NCI-H1417 (cell line): ENCODE measurements around the gene PACRG.

Experiments used
- DNase-seq, 3 experiments: peaks; one replicate each; lab custom pipeline; 2025; lab: John Stamatoyannopoulos, UW

Gene PACRG

GRCh38 chr6:163241683-163242082, 513.9 kb downstream of the PACRG start:
- no peak for DNase-seq

DNA sequence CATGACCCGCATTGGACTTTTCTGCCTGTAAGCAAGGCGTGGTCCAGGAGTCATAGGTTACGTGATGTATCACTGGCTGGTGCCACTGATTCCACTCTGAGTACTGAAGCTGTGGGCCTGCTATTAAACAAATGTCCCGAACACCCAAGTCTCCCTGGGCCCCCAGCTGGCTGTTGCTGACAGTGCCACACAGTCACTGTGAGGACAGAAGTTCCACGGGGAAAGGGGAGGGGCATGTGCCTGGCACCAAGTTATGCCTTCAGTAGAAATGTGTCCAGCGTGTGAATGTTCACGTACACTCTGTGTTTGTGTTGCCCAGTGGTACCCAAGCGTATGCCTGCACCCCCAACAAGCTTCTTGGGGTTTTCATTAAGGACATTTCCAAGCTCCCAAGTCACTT, 515.3 kb downstream of the PACRG start:
- no peak for DNase-seq

GRCh38 chr6:163243692-163244589, 516.2 kb downstream of the PACRG start:
- no peak for DNase-seq

DNA sequence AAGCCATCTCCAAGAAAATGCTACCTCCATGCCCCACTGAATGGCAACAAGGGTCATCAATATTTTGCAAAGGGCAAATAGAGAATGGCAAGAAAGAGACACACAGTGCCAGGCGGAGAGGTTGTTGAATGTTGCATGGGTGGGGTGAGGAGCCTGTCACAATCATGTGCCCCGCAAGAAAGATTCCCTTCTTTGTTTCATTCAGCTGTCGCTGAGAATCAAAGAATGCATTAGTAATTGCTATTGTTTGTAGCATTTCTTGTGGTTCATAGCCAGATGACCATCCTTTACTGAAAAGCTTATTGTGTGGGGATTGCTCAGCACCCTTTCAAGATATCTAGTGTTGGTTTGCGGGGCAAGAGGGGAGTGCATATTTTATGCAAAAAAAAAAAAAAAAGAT, 520.3 kb downstream of the PACRG start:
- DNase-seq = no peak

- DNase-seq = peak in 1 of 3 experiments; percentile 14
Measured at GRCh38 chr6:163249651-163250101, 521.9 kb downstream of the PACRG start.

DNA sequence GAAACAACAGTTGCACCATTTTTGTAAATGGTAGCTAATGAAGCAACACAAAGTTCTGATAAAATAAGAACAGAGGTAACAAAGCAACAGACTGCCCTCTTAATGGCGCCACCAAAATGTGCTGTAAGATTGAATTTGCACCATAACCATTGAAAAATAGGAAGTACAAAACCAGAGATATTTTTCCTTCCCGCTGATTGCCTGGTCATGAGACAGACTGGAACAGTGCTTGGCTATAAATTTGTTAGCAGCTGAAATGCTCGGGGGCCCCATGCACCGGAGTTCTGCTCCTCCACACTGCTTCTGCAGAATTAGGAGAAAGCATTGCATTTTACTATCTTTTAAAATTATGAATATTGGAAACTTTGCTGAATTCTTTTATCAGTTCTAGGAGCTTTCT, 522.3 kb downstream of the PACRG start:
- no peak for DNase-seq

DNA sequence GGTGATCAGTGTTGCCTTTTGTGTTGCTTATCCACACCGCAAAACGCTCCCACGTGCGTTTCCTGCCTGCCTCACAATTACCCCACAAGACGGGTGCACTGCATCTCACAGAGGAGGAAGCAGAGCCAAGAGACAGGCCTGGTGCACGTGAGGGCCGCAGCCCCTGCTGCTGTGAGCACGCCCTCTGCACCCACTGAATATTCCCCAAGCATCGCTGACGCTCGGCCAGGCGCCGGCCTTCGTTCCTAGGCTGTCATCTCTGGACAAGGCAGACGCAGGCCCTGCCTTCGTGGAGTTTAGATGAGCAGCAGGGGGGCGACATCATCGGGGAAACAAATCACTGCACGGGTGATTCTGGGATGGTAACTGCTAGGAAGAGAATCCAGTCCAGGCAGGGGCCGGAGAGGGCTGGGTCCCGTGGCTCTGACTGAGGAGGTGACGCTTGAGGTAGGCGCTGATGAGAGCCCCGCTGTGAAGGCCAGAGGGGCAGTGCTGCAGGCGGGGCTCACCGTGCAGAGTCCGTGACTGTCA, 524.4 kb downstream of the PACRG start:
- DNase-seq = no peak

DNA sequence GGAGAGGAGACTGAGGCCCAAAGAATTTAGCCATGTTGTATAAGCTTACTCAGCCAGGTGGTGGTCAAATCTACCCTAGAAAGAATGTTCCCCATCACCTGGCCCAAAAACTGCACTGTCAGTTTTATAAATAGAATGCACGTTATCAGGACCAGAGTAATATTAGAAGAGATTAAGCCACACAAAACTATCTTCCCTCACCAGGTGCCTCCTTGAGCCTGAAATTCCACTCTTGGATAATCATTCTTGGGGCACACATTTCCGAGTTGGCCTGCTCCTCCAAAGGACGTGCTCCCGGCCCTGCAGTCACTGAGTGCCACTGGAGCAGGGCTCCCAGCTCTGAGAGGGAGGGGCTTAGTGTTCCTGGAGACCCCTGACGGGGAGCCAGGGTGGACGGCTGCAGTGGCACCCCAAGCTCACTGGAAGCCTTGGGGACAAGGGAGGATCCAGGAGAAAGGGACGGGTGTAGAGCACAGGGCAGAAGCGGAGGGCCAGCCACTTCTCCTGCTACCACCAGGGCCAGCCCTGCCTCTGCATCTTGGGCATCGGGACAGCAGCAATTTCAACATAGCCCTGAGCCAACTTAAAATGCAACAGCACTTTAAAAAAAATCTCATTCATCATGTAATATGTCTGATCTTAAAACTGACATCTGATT, 525.9 kb downstream of the PACRG start:
- DNase-seq = no peak

DNA sequence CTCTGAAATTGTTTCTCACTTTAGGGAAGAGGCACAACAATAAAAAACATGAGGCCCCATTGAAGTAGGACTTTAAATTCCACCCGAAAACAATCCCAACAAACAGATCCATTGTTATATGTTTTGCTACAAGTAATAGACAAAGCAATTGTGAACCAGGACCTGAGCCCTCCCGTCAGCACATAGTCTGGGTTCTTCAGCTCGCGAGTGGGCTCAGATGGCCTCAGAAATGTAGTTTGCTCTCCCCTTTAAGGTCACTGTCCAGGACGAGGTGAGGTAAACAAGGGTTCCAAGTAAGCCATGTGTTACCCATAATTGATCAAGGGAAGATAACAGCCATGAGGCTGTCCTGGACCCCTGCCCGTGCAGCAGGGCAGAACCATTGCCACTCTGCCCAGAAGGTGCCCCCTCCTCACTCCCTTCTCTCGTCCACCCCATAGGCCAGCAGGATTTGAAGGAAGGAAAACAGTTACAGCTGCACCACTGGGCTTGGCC, 526.6 kb downstream of the PACRG start:
- DNase-seq = no peak

GRCh38 chr6:163255265-163255664, 527.5 kb downstream of the PACRG start:
- DNase-seq = no peak

- DNase-seq = no peak
Measured at GRCh38 chr6:163259689-163260088, 531.9 kb downstream of the PACRG start.

DNA sequence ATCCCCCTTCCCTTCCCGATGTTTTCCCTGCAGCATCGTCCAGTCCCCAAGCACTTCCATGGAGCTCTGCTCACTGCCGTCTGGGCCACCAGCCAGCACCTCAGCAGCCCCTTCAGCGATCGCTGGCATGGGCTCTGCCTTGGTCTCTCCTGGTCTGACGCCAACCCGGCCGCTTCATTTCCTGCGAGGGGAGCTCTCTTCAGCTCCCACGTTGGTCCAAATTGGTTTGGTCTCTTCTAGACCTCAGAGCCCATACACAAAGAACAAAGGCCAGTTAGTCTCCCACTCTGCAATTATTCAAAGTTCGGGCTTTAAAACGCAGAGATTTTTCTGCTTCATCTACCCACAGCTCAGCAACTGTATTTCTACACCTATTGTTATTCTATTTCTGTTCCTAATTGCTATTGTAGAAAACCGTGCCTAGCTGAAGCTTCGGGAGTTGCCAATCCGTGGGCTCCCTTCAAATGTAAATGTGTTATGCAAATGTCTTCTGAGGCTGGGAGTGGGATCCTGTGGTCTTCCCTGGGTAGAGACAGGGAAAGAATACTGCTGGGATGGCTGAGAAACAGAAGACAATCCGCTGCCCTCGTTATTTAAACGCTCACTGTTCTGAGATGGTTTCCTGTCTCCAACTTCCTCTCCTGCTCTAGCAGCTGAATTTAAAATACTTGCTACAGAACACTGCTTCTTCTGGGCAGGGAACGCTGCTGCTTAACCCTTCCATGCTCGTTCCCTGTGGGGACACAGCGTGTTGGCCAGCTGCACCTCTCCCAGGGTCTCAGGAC, 532.5 kb downstream of the PACRG start:
- no peak for DNase-seq

- no peak for DNase-seq
Measured at GRCh38 chr6:163260911-163261310, 533.1 kb downstream of the PACRG start.

DNA sequence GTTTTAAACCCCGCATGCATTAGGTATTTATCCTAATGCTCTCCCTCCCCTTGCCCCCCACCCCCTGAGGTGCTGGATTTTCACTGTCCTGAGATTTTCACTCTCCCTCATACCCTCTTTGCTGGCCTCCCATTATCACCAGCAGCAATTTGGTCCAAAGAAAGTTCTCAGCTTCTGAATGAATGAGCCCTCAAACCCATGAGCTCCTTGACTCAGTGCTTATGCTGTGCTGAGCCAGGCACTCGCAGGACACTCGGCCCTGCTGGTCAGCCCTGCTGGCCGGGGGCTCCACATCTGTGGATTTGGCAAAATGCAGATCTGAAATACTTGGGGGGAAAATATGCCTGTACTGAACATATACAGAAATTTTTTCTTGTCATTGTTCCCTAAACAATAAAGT, 533.6 kb downstream of the PACRG start:
- DNase-seq = no peak

DNA sequence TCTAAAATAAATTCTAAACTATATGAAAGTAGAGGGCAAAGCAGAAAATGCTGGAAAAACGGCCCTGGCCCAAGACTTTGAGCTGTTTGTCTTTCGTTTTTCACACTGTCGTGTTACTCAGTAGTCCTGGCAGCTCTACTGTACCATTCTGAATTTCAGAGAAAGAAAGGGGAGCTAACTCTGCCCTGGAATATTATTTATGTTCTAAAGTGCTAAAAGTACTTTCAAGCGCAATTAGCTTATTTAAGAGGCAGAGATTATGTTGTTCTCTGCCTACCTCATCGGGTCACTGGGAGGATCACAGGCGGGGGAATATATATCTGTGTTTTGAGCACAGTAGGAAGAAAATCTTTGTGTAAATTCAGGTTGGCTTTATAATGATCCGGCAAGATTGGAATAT, 534.3 kb downstream of the PACRG start:
- DNase-seq = no peak

GRCh38 chr6:163263196-163263595, 535.4 kb downstream of the PACRG start:
- no peak for DNase-seq

DNA sequence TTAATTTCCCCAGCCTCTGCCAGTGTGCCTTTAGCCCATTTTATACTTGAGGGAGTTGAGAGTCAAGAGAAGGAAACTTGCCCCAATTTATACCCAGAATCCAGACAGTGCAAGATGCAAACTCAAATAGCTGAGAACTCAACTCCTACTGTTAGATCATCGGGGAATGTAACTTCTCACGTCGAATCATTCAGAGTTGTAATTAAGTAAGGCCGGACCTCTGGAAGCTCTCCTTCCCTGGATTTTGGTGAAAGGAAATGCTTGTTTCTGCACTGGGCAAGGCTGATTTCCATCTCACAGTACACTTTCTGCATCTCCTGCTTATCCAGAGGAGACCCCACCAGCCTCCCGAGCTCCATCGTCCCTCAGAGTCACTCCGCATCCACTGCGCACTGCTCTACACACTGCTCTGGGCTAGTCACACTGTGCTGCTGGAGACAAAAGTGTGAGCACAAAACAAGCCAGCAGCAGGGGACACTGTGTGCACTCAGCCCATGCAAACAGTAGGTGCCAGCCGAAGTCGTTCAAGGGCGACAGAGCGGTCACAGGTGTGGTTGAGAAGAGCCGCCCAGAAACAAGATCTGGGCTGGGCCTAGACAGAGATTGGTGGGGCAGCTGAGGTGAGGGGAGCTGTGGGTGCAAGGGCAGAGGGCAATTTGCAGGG, 536.4 kb downstream of the PACRG start:
- no peak for DNase-seq

GRCh38 chr6:163264662-163265035, 536.9 kb downstream of the PACRG start:
- no peak for DNase-seq

DNA sequence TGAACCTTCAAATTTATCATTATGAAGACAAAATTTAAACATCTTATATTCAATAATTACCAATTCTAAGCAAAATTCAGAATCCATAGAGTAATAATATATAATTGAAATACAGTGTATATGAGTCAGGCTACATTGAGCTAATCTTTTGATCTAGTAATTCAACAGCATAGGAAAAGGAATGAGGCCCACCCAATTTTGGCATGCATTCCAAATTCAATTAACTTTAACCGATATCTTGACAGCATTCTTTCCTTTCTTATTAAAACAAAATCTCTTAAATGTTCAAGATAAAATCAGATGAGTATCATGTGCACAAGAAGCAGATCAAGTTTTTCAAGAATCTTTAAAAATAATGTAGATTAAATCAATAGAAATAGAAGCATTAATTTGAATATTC, 553.9 kb downstream of the PACRG start:
- DNase-seq = no peak

DNA sequence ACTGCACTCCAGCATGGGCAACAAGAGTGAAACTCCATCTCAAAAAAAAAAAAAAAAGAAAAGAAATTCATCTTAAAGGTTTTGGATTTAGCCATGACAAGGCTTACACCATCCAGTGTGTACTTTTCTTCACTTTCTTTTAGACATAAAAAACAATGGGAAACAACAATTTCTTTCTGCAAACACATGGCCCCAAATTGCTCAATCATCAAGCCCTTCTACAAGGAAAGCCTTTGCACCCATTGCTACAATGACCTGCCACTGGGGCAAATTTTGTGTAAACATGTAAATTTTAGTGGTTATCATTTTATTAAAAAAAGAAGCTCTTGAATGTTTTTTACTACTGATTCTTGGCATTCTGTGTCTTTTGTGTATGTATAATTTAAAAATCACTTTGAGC, 554.9 kb downstream of the PACRG start:
- DNase-seq = no peak

GRCh38 chr6:163284151-163284550, 556.4 kb downstream of the PACRG start:
- DNase-seq = no peak

- no peak for DNase-seq
Measured at GRCh38 chr6:163285691-163286090, 557.9 kb downstream of the PACRG start.
